Adrenal gland (tissue), 12 donors: ENCODE measurements around the gene LINGO4. TPM values are rescaled to one million over a fixed set of nuclear protein-coding genes. Genes with fewer than 3 reads are reported as not detected.

Experiments
- DNase-seq, 7 donors: peaks; one replicate each; pipeline ENCODE4 v3.0.0-alpha.2; 2019 to 2020
- H3K27ac ChIP-seq, 5 donors: fragments of 200-600 bp; sonication (generic) in 4 of 5; 1 replicate in 3 of 5; 2 replicates in 2 of 5; pipeline versions ENCODE4 v1.5.1 to v1.8.0; 2016 to 2020; ENCODE audit warnings: mild to moderate bottlenecking in 1 of 5
- H3K27me3 ChIP-seq: fragments of 200-600 bp; 2 replicates; pipeline ENCODE4 v1.8.0; 2021
- H3K36me3 ChIP-seq, 2 donors: fragments of 200-600 bp; replicated peaks in 1 of 2; 1 replicate in 1 of 2; 2 replicates in 1 of 2; pipeline versions ENCODE4 v1.5.1 to v1.8.0; 2018 to 2022
- H3K4me1 ChIP-seq, 2 donors: fragments of 200-600 bp; replicated peaks in 1 of 2; 1 replicate in 1 of 2; 2 replicates in 1 of 2; pipeline versions ENCODE4 v1.5.1 to v1.8.0; 2018 to 2021
- H3K4me3 ChIP-seq, 4 donors: fragments of 200-600 bp; sonication (generic) in 3 of 4; one replicate each; pipeline ENCODE4 v1.5.1; 2016 to 2018
- H3K9me3 ChIP-seq, 3 donors: fragments of 200-600 bp; sonication (generic) in 1 of 3; replicated peaks in 1 of 3; 1 replicate in 2 of 3; 2 replicates in 1 of 3; pipeline versions ENCODE4 v1.5.1 to v1.8.0; 2016 to 2021
- POLR2A ChIP-seq, 2 donors: fragments of 450-650 bp; IDR thresholded peaks; one replicate each; pipeline ENCODE4 v1.6.1; 2017; ENCODE audit warnings: antibody characterized with exemption in 2 of 2, mild to moderate bottlenecking in 2 of 2, moderate library complexity in 1 of 2
- WGBS, 4 donors: extraction: QIAGEN DNeasy Blood & Tissue Kit in 2 of 4; methylation state at CpG; one replicate each; pipeline versions ENCODE4 v1.1.5 to v1.1.7; 2013 to 2017; 5-methylcytosine and 5-hydroxymethylcytosine counted together
- intact Hi-C, 2 donors: fragments of 100-400 bp; cut with DNase I; formaldehyde crosslinking; loops; one replicate each; pipeline versions ENCODE4 v1.14.1 to v1.15.0; 2022 to 2023
- polyA plus RNA-seq, 3 donors: library from polyadenylated mRNA; stranded (reverse); fragments of 200-250 nt in 2 of 3; fragments of 350-450 nt in 1 of 3; fragmentation: Illumina TruSeq in 1 of 3; extraction: RNeasy Lipid Tissue Mini Kit (QIAGEN cat#74804) in 1 of 3; gene quantifications; one replicate each; pipeline ENCODE4 v1.2.3, GENCODE V29; 2013 to 2014
- total RNA-seq, 9 donors: library from RNA; depleted of rRNA in 4 of 9; stranded (reverse); fragments of >200 nt in 4 of 9; fragments of 120-200 nt in 1 of 9; fragmentation: NEBNext Ultra II Directional in 1 of 9; extraction: Animal tissue kit (Norgen Biotek cat#: 25700) in 1 of 9; gene quantifications; one replicate each; pipeline versions ENCODE4 v1.1.0 to v1.2.4, GENCODE V29; 2013 to 2023
- TF ChIP-seq, protein P1 (sequence below), 6 experiments: fragments of 450-650 bp in 4 of 6; fragments of 200-600 bp in 2 of 6; sonication (generic) in 1 of 6; IDR thresholded peaks; 1 replicate in 5 of 6; 2 replicates in 1 of 6; pipeline versions ENCODE4 v1.5.1 to v1.8.0; 2016 to 2021; ENCODE audit warnings: antibody characterized with exemption in 6 of 6, mild to moderate bottlenecking in 2 of 6, moderate library complexity in 1 of 6
- donor health status: healthy with polysubstance abuse.
- donor health status: Bipolar disorder and iron deficiency.
- donor health status: DM: yes; HTN: yes; CAD: no.
- donor health status: DM: no; HTN: no; CAD: no.
- donor health status: DM: no; HTN: no; CAD: no.
- donor health status: DM: yes; HTN: yes; CAD: no.

LINGO4 gene
- total and polyA plus RNA-seq, 12 donors, result 0.11 to 0.56 (median 0.32) TPM; not detected in 6

DNA sequence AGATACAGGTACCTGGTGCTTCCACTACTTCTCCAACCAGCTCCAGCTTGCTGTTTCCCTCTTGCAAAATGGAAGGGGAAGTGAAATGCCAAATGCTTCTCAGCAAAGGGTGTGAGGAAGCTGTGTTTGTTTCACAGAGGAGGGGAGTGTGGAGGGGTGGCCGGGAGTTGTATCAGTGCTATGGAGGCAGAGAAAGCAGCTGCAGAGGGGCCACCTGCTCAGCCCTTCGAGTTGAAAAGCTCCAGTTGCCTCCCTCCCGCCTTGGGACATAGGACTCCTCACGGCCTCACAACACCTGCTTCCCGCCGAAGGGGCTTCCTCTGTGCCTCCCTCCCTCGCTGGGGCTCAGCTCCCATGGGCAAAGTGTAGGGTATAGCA, 12.1 kb upstream of the LINGO4 start:
- 61 to 74% (median 64%) methylated on average over 3 to 7 of the region's 7 CpGs for WGBS, 4 donors
- H3K36me3 ChIP-seq, result no peaks in the 10 kb centered on the region
- H3K4me3 ChIP-seq, result no peak overlapping the region
- H3K27me3 ChIP-seq, result no peaks in the 10 kb centered on the region
- peaks cover 0 to 3% of the 10 kb centered on the region in 2 donors for H3K4me1 ChIP-seq
- DNase-seq, result no peak
- no peak overlapping the region for H3K27ac ChIP-seq
- intact Hi-C loops, result no loop called here
- TF ChIP-seq, protein P1, sequence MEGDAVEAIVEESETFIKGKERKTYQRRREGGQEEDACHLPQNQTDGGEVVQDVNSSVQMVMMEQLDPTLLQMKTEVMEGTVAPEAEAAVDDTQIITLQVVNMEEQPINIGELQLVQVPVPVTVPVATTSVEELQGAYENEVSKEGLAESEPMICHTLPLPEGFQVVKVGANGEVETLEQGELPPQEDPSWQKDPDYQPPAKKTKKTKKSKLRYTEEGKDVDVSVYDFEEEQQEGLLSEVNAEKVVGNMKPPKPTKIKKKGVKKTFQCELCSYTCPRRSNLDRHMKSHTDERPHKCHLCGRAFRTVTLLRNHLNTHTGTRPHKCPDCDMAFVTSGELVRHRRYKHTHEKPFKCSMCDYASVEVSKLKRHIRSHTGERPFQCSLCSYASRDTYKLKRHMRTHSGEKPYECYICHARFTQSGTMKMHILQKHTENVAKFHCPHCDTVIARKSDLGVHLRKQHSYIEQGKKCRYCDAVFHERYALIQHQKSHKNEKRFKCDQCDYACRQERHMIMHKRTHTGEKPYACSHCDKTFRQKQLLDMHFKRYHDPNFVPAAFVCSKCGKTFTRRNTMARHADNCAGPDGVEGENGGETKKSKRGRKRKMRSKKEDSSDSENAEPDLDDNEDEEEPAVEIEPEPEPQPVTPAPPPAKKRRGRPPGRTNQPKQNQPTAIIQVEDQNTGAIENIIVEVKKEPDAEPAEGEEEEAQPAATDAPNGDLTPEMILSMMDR (IDR thresholded peaks at IDR 0.05), result no peak
- TF ChIP-seq POLR2A (IDR thresholded peaks at IDR 0.05), result no peak
- H3K9me3 ChIP-seq, result no peaks in the 10 kb centered on the region

DNA sequence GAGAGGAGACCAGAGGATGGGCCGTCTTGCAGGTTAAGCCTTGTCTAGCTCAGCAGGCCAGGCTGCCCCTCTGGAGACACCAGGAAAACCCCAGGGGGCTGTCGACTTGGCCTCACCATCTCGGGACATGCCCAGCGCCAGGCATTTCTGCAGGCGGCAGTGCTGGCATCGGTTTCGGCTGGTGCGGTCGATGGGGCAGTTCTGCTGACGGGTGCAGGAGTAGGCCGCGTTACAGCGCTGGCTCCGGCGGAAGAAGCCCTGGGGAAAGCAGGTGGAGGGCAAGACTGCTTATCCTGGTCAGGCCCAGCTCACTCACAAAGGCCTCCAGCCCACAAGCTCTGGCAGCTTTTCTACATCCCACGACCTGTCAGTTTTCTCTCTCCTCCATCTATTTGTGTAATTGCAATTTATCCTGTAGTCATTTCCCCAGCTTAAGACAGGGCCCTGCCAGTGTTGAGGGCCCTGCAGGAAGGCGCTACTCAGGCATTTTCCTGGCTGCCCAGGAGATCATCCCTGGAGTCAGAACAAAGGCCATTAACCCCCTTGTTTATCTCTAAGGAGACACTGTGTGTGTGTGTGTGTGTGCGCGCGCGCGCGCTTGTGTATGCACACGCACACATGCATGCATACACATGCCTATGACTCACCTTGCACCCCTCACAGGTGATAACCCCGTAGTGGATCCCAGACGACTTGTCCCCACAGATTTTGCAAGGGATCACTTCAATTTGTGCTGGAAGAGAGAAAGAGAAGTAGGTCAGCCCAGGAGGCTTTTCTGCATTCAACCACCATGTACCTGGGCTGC, 11.5 kb upstream of the LINGO4 start:
- Histone ChIP-seq H3K4me3 (no peak overlapping the region), H3K36me3 (no peaks in the 10 kb centered on the region), H3K27me3 (no peaks in the 10 kb centered on the region), H3K9me3 (no peaks in the 10 kb centered on the region), H3K27ac (no peak overlapping the region), H3K4me1 (peaks cover 0 to 3% of the 10 kb centered on the region in 2 donors)
- 76 to 93% (median 83%) methylated on average over 14 to 26 of the region's 26 CpGs for WGBS, 4 donors
- no peak for TF ChIP-seq POLR2A (IDR thresholded peaks at IDR 0.05)
- TF ChIP-seq, protein P1 (IDR thresholded peaks at IDR 0.05), result no peak
- DNase-seq, result no peak
- intact Hi-C loops, result no loop called here

DNA sequence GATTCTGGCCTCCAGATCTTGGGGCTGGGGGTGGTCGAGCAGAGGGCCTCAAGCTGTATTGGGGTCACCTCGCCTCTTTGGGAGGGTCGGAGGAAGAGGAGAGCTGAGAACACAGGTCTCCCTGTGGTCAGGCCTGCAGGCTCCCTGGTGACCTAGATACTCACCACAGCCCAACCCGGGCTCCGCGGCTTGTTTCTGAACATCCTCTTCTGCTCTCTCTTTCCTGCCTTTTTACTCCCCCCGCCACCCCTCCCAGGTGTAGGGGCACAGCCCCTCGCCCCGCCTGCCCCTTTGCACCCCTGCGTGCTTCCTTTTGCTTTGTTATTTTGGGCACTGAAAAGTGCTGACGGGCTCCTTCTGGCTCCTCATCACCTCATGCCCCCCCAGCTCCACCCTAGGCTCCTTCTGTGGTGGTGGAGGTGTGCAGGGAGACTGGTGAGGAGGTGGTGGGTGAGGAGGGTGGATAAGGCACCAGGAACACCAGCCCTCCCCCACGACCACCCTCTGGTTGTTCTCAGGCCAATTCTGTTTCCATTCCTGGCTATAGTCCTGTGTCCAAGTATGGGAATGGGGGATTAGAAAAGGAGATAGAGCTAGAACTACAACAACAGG, 10.6 kb upstream of the LINGO4 start:
- no peak overlapping the region for H3K27ac ChIP-seq
- peaks cover 0 to 3% of the 10 kb centered on the region in 2 donors for H3K4me1 ChIP-seq
- no peak overlapping the region for H3K4me3 ChIP-seq
- 62 to 78% (median 67%) methylated on average over 11 to 12 of the region's 12 CpGs for WGBS, 4 donors
- H3K36me3 ChIP-seq, result no peaks in the 10 kb centered on the region
- H3K27me3 ChIP-seq, result no peaks in the 10 kb centered on the region
- intact Hi-C loops, result no loop called here
- TF ChIP-seq POLR2A (IDR thresholded peaks at IDR 0.05), result no peak
- TF ChIP-seq, protein P1 (IDR thresholded peaks at IDR 0.05), result no peak
- no peaks in the 10 kb centered on the region for H3K9me3 ChIP-seq
- no peak for DNase-seq

DNA sequence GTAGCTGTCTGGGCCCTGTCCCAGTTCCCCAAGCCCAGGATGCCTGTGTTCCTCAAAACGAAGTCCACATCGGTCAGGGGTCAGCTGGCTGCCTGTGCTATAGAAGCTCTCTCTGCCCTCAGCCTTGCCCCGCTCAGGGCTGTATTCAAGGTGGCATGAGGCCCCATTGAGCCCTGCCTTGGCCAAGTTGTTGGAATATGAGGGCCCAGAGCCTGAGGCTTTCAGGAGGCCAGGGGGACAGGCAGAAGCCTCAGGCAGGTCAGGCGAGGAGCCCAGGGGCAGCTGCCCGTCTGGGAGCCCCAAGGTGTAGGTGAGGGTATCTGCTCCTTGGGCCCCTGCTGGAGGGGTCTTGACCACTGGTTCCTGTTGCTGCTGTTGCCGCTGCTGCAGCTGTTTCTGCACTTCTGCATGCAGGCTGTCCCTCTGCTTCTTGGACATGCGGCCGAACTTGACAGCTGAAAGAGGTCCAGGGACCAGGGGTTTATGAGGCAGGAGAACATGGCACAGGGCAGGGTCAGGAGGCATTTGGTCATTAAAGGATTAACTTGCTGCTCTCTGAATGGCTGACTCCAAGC, 9.8 kb upstream of the LINGO4 start:
- 70 to 88% (median 83%) methylated on average over 3 to 8 of the region's 8 CpGs for WGBS, 4 donors

More for the DNA sequence above, 9.8 kb upstream of the LINGO4 start:
- H3K27me3 ChIP-seq, result no peaks in the 10 kb centered on the region
- TF ChIP-seq POLR2A (IDR thresholded peaks at IDR 0.05), result no peak
- TF ChIP-seq, protein P1 (IDR thresholded peaks at IDR 0.05), result no peak
- no peaks in the 10 kb centered on the region for H3K36me3 ChIP-seq
- no peaks in the 10 kb centered on the region for H3K4me1 ChIP-seq
- intact Hi-C loops, result no loop called here
- H3K4me3 ChIP-seq, result no peak overlapping the region
- no peaks in the 10 kb centered on the region for H3K9me3 ChIP-seq
- DNase-seq, result no peak
- H3K27ac ChIP-seq, result no peak overlapping the region
